ENCODE data around the gene WFS1. TPM values are rescaled to one million over a fixed set of nuclear protein-coding genes. Genes with fewer than 3 reads are reported as not detected.

WFS1 gene
- total and polyA plus RNA-seq, 2 of the 13 experiments (the other 11 are each of a cell fraction or from before 2014, with no cell fraction given), result 39.1 to 42.2 TPM

DNA sequence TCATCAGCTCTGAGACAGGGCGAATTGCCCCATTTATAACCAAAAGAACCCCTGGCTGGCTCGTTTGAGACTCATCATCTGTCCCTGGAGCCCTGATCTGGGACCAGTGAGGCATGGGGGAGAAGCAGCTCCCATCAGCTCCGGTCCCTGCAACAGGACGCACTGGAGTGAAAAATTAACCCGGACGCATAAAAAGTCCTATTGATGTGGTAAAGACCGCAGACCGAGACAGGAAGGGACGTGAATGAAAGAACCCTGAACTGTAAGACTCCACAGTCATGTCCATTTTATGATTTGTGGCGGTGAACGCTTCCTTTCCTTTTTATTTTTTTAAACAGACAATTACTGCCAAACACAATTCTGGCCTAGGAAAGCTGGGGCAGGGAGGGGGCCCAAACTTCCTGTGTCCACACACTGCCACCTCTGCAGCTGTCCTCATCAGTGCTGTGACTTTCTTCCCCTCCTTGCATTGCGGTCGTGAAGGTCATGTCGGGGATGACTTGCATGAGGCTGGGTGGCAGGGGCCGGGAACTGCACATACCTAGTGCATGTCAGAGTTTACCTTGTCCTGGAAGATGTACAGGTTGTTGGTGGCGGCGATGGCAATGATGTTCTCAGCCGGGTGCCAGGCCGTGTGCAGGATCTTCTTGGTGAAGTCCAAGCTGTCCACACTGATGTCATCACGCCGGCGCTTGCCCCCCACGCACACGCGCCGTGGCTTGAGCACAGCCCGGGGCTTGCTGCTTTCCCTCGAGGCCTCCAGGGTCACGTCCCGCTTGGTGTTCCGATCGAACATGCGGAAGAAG, 53.3 kb downstream of the WFS1 start (continued):
- TF ChIP-seq, protein P1, sequence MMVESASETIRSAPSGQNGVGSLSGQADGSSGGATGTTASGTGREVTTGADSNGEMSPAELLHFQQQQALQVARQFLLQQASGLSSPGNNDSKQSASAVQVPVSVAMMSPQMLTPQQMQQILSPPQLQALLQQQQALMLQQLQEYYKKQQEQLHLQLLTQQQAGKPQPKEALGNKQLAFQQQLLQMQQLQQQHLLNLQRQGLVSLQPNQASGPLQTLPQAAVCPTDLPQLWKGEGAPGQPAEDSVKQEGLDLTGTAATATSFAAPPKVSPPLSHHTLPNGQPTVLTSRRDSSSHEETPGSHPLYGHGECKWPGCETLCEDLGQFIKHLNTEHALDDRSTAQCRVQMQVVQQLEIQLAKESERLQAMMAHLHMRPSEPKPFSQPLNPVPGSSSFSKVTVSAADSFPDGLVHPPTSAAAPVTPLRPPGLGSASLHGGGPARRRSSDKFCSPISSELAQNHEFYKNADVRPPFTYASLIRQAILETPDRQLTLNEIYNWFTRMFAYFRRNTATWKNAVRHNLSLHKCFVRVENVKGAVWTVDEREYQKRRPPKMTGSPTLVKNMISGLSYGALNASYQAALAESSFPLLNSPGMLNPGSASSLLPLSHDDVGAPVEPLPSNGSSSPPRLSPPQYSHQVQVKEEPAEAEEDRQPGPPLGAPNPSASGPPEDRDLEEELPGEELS (CRISPR knock-in tag; IDR thresholded peaks at IDR 0.05), result 0 out of 2 replicates have a peak, but pooled peaks have one; percentile 55
- TF ChIP-seq ZNF570 (CRISPR knock-in tag; IDR thresholded peaks at IDR 0.05; ENCODE audit: borderline replicate concordance) (no peak), ZNF503 (CRISPR knock-in tag; IDR thresholded peaks at IDR 0.05) (no peak), MATR3 (CRISPR knock-in tag; IDR thresholded peaks at IDR 0.05) (0 out of 2 replicates have a peak, but pooled peaks have one; percentile 27), NAIF1 (CRISPR knock-in tag; IDR thresholded peaks at IDR 0.05; ENCODE audit: borderline replicate concordance) (peak; percentile 6; the same call in 1 of the 2 replicates), ZSCAN29 (CRISPR knock-in tag; conservative IDR thresholded peaks at IDR 0.05) (no peak), IRF2 (CRISPR knock-in tag; IDR thresholded peaks at IDR 0.05) (peak; percentile 33; the same call in 1 of the 2 replicates), GTF3A (CRISPR knock-in tag; conservative IDR thresholded peaks at IDR 0.05) (no peak), EHMT2 (IDR thresholded peaks at IDR 0.05; ENCODE audit: borderline replicate concordance, low read depth, low read length) (no peak), FOXA1 (IDR thresholded peaks at IDR 0.05) (no peak), FOXA1 (CRISPR knock-in tag; IDR thresholded peaks at IDR 0.05) (peak; percentile 41; the same call in 1 of the 2 replicates), SAP130 (CRISPR knock-in tag; IDR thresholded peaks at IDR 0.05; ENCODE audit: low read depth) (peak; percentile 68; the same call in 1 of the 2 replicates), ZNF772 (CRISPR knock-in tag; IDR thresholded peaks at IDR 0.05) (peak; percentile 42; the same call in 1 of the 2 replicates), JUNB (CRISPR knock-in tag; IDR thresholded peaks at IDR 0.05; ENCODE audit: borderline replicate concordance) (peak; percentile 48; the same call in 1 of the 2 replicates), MED8 (CRISPR knock-in tag; IDR thresholded peaks at IDR 0.05; ENCODE audit: insufficient replicate concordance) (peak; percentile 74), ZXDC (CRISPR knock-in tag; IDR thresholded peaks at IDR 0.05) (peak; percentile 74; the same call in 1 of the 2 replicates), NBN (conservative IDR thresholded peaks at IDR 0.05) (no peak), ZNF850 (CRISPR knock-in tag; conservative IDR thresholded peaks at IDR 0.05) (no peak)
- TF ChIP-seq, protein P2, sequence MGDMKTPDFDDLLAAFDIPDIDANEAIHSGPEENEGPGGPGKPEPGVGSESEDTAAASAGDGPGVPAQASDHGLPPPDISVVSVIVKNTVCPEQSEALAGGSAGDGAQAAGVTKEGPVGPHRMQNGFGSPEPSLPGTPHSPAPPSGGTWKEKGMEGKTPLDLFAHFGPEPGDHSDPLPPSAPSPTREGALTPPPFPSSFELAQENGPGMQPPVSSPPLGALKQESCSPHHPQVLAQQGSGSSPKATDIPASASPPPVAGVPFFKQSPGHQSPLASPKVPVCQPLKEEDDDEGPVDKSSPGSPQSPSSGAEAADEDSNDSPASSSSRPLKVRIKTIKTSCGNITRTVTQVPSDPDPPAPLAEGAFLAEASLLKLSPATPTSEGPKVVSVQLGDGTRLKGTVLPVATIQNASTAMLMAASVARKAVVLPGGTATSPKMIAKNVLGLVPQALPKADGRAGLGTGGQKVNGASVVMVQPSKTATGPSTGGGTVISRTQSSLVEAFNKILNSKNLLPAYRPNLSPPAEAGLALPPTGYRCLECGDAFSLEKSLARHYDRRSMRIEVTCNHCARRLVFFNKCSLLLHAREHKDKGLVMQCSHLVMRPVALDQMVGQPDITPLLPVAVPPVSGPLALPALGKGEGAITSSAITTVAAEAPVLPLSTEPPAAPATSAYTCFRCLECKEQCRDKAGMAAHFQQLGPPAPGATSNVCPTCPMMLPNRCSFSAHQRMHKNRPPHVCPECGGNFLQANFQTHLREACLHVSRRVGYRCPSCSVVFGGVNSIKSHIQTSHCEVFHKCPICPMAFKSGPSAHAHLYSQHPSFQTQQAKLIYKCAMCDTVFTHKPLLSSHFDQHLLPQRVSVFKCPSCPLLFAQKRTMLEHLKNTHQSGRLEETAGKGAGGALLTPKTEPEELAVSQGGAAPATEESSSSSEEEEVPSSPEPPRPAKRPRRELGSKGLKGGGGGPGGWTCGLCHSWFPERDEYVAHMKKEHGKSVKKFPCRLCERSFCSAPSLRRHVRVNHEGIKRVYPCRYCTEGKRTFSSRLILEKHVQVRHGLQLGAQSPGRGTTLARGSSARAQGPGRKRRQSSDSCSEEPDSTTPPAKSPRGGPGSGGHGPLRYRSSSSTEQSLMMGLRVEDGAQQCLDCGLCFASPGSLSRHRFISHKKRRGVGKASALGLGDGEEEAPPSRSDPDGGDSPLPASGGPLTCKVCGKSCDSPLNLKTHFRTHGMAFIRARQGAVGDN (CRISPR knock-in tag; IDR thresholded peaks at IDR 0.05), result peak; percentile 94
